ENCODE measurements around the gene SIGLEC12. TPM values are rescaled to one million over a fixed set of nuclear protein-coding genes. Genes with fewer than 3 reads are reported as not detected.

Gene SIGLEC12
- total RNA-seq, 1 experiment from 2014 or later: not detected

- CTCF ChIA-PET: no interaction called here
- BruUV-seq (replicated peaks): no TSS peak
- TF ChIP-seq CTCF (conservative IDR thresholded peaks at IDR 0.05; ENCODE audit: low read depth, low read length): no peak
- no peak for TF ChIP-seq EZH2 (IDR thresholded peaks at IDR 0.05; ENCODE audit: borderline replicate concordance, low read depth, low read length, poor library complexity, severe bottlenecking)
Measured at GRCh38 chr19:51529301-51529700, 27.7 kb upstream of the SIGLEC12 start.

GRCh38 chr19:51525651-51526050 lies 24.1 kb upstream of the SIGLEC12 start:
- no TSS peak for BruUV-seq (replicated peaks)
- CTCF ChIA-PET: no interaction called here

More at GRCh38 chr19:51529301-51529700, 27.7 kb upstream of the SIGLEC12 start:
- no peak for DNase-seq (ENCODE audit: low spot score)
- Histone ChIP-seq H3K9me3 (ENCODE audit: low read depth, low read length, poor library complexity, severe bottlenecking) (no peaks in the 10 kb centered on the region), H3K4me1 (ENCODE audit: insufficient read depth, low read length, poor library complexity, severe bottlenecking) (no peaks in the 10 kb centered on the region), H3K27ac (ENCODE audit: low read depth, low read length, poor library complexity, severe bottlenecking) (no peak overlapping the region), H3K36me3 (ENCODE audit: insufficient read depth, low read length, poor library complexity, severe bottlenecking) (no peaks in the 10 kb centered on the region), H3K27me3 (replicated peaks; ENCODE audit: insufficient read depth, low read depth, low read length, poor library complexity) (peaks cover 78% of the 10 kb centered on the region), H3K4me3 (ENCODE audit: low read depth, low read length, poor library complexity, severe bottlenecking) (no peak overlapping the region)
- POLR2A ChIA-PET (ENCODE audit: low non-redundant PET): no interaction called here
- intact Hi-C loops (cut with micrococcal nuclease; ENCODE audit: unreplicated experiment): no loop called here

GRCh38 chr19:51524666-51525264 lies 23.2 kb upstream of the SIGLEC12 start:
- TF ChIP-seq EZH2 (IDR thresholded peaks at IDR 0.05; ENCODE audit: borderline replicate concordance, low read depth, low read length, poor library complexity, severe bottlenecking) (no peak), CTCF (conservative IDR thresholded peaks at IDR 0.05; ENCODE audit: low read depth, low read length) (no peak)
- POLR2A ChIA-PET (ENCODE audit: low non-redundant PET): no interaction called here
- no TSS peak for BruUV-seq (replicated peaks)
- Histone ChIP-seq H3K27me3 (replicated peaks; ENCODE audit: insufficient read depth, low read depth, low read length, poor library complexity) (peaks cover 43% of the 10 kb centered on the region), H3K9me3 (ENCODE audit: low read depth, low read length, poor library complexity, severe bottlenecking) (no peaks in the 10 kb centered on the region), H3K4me1 (ENCODE audit: insufficient read depth, low read length, poor library complexity, severe bottlenecking) (no peaks in the 10 kb centered on the region), H3K27ac (ENCODE audit: low read depth, low read length, poor library complexity, severe bottlenecking) (no peak overlapping the region), H3K36me3 (ENCODE audit: insufficient read depth, low read length, poor library complexity, severe bottlenecking) (no peaks in the 10 kb centered on the region), H3K4me3 (ENCODE audit: low read depth, low read length, poor library complexity, severe bottlenecking) (no peak overlapping the region)
- DNase-seq (ENCODE audit: low spot score): no peak
- intact Hi-C loops (cut with micrococcal nuclease; ENCODE audit: unreplicated experiment): no loop called here
- CTCF ChIA-PET: no interaction called here

More at GRCh38 chr19:51525651-51526050, 24.1 kb upstream of the SIGLEC12 start:
- TF ChIP-seq EZH2 (IDR thresholded peaks at IDR 0.05; ENCODE audit: borderline replicate concordance, low read depth, low read length, poor library complexity, severe bottlenecking): no peak
- no peak for TF ChIP-seq CTCF (conservative IDR thresholded peaks at IDR 0.05; ENCODE audit: low read depth, low read length)
- Histone ChIP-seq H3K36me3 (ENCODE audit: insufficient read depth, low read length, poor library complexity, severe bottlenecking) (no peaks in the 10 kb centered on the region), H3K4me1 (ENCODE audit: insufficient read depth, low read length, poor library complexity, severe bottlenecking) (no peaks in the 10 kb centered on the region), H3K27ac (ENCODE audit: low read depth, low read length, poor library complexity, severe bottlenecking) (no peak overlapping the region), H3K4me3 (ENCODE audit: low read depth, low read length, poor library complexity, severe bottlenecking) (no peak overlapping the region), H3K9me3 (ENCODE audit: low read depth, low read length, poor library complexity, severe bottlenecking) (no peaks in the 10 kb centered on the region), H3K27me3 (replicated peaks; ENCODE audit: insufficient read depth, low read depth, low read length, poor library complexity) (peaks cover 52% of the 10 kb centered on the region)
- no peak for DNase-seq (ENCODE audit: low spot score)
- intact Hi-C loops (cut with micrococcal nuclease; ENCODE audit: unreplicated experiment): no loop called here
- POLR2A ChIA-PET (ENCODE audit: low non-redundant PET): no interaction called here
